Keratinocyte (primary cell): ENCODE data around the gene SIX3. TPM values are rescaled to one million over a fixed set of nuclear protein-coding genes. Genes with fewer than 3 reads are reported as not detected.

ENCODE experiments used
- DNase-seq: peaks from one replicate; pipeline ENCODE4 v3.0.0-alpha.2; 2011; ENCODE audit warnings: low read depth, missing footprints, low spot score
- FAIRE-seq: peaks from 2 replicates; lab custom pipeline; 2011; peaks lifted over from hg19 to GRCh38; lab: Jason Lieb, UNC
- H2AFZ ChIP-seq: 2 replicates; pipeline ENCODE4 v1.6.0; 2012; ENCODE audit warnings: low read length, control low read depth, inconsistent platforms; ENCODE audit not compliant: control insufficient read depth
- H3K27ac ChIP-seq: 2 replicates; pipeline ENCODE4 v1.5.1; 2011; ENCODE audit warnings: low read length; ENCODE audit not compliant: control insufficient read depth, insufficient read depth
- H3K27me3 ChIP-seq: 3 replicates; pipeline ENCODE4 v1.6.0; 2011; ENCODE audit warnings: low read length; ENCODE audit not compliant: control insufficient read depth, insufficient read depth; ENCODE audit errors: extremely low read depth
- H3K36me3 ChIP-seq, 2 experiments: 2 replicates in 1 of 2; 3 replicates in 1 of 2; pipeline ENCODE4 v1.5.1; 2011; ENCODE audit warnings: low read length in 2 of 2, mild to moderate bottlenecking in 1 of 2; ENCODE audit not compliant: control insufficient read depth in 2 of 2, insufficient read depth in 2 of 2; ENCODE audit errors: extremely low read depth in 1 of 2
- H3K4me1 ChIP-seq: 3 replicates; pipeline ENCODE4 v1.5.1; 2011; ENCODE audit warnings: low read length; ENCODE audit not compliant: control insufficient read depth, insufficient read depth; ENCODE audit errors: extremely low read depth
- H3K4me2 ChIP-seq: 3 replicates; pipeline ENCODE4 v1.6.0; 2011; ENCODE audit warnings: low read depth, low read length; ENCODE audit not compliant: control insufficient read depth, insufficient read depth; ENCODE audit errors: extremely low read depth
- H3K4me3 ChIP-seq, 3 experiments: fragments of 200-600 bp in 1 of 3; sonication (generic) in 1 of 3; 2 replicates in 2 of 3; 3 replicates in 1 of 3; pipeline ENCODE4 v1.5.1; 2011 to 2016; ENCODE audit warnings: low read length in 3 of 3, mild to moderate bottlenecking in 3 of 3, control low read depth in 2 of 3, inconsistent platforms in 1 of 3, low read depth in 1 of 3, mixed read lengths in 1 of 3, mixed run types in 1 of 3, moderate library complexity in 1 of 3; ENCODE audit not compliant: control insufficient read depth in 2 of 3, insufficient read depth in 2 of 3; ENCODE audit errors: extremely low read depth in 1 of 3
- H3K79me2 ChIP-seq: 2 replicates; pipeline ENCODE4 v1.6.0; 2012; ENCODE audit warnings: low read length; ENCODE audit not compliant: control insufficient read depth, insufficient read depth
- H3K9ac ChIP-seq: 3 replicates; pipeline ENCODE4 v1.6.0; 2011; ENCODE audit warnings: low read length; ENCODE audit not compliant: control insufficient read depth, insufficient read depth; ENCODE audit errors: extremely low read depth
- H3K9me1 ChIP-seq: 3 replicates; pipeline ENCODE4 v1.6.0; 2011; ENCODE audit warnings: low read length; ENCODE audit not compliant: control insufficient read depth, insufficient read depth; ENCODE audit errors: extremely low read depth
- H3K9me3 ChIP-seq: 2 replicates; pipeline ENCODE4 v1.5.1; 2012; ENCODE audit warnings: low read depth, low read length; ENCODE audit not compliant: control insufficient read depth
- H4K20me1 ChIP-seq: 3 replicates; pipeline ENCODE4 v1.6.0; 2011; ENCODE audit warnings: low read length; ENCODE audit not compliant: control insufficient read depth, insufficient read depth; ENCODE audit errors: extremely low read depth
- CTCF ChIP-seq, 3 experiments: IDR thresholded peaks in 1 of 3; conservative IDR thresholded peaks in 1 of 3; optimal IDR thresholded peaks in 1 of 3; 2 replicates in 2 of 3; 3 replicates in 1 of 3; pipeline versions ENCODE3 to v1.5.1; 2011; ENCODE audit warnings: low read length in 3 of 3, mild to moderate bottlenecking in 3 of 3, moderate library complexity in 2 of 3, control low read depth in 1 of 3, inconsistent platforms in 1 of 3; ENCODE audit not compliant: insufficient read depth in 2 of 3; ENCODE audit errors: extremely low read depth in 1 of 3
- EZH2 ChIP-seq: IDR thresholded peaks from one replicate; pipeline ENCODE4 v1.6.1; 2012; ENCODE audit warnings: inconsistent platforms, mild to moderate bottlenecking, low read length, moderate library complexity
- dilution Hi-C: fragments of 300-500 bp; cut with MboI; formaldehyde crosslinking; loops from one replicate; pipeline ENCODE4 v1.7.0; 2020; ENCODE audit warnings: low sequenced_read_pairs; ENCODE audit not compliant: extremely low pct_ligation_motif_present
- polyA plus RNA-seq, 5 experiments: library from polyadenylated mRNA; depleted of rRNA in 3 of 5; stranded (reverse) in 3 of 5; stranded (forward) in 1 of 5; unstranded in 1 of 5; fragments of >200 nt; gene quantifications; 1 replicate in 1 of 5; 2 replicates in 3 of 5; 3 replicates in 1 of 5; pipeline versions ENCODE4 v1.2.1 to v1.2.3, GENCODE V29; 2011 to 2012; ENCODE audit warnings: missing spikeins in 2 of 5, low read depth in 1 of 5, low replicate concordance in 1 of 5

SIX3 gene
- polyA plus RNA-seq, 1 donor (not counting 4 experiments of a cell fraction or from before 2014, with no cell fraction given): not detected

GRCh38 chr2:44938287-44939105 lies 3.0 kb upstream of the SIX3 start:
- H3K9me3 ChIP-seq: no peaks in the 10 kb centered on the region
- no peak overlapping the region for H3K27ac ChIP-seq
- H4K20me1 ChIP-seq: no peaks in the 10 kb centered on the region
- peak overlapping the region; percentile 35 for H3K4me2 ChIP-seq
- H3K9me1 ChIP-seq: no peaks in the 10 kb centered on the region
- FAIRE-seq: no peak
- no peaks in the 10 kb centered on the region for H3K79me2 ChIP-seq
- no peak overlapping the region for H3K9ac ChIP-seq
- dilution Hi-C loops: no loop called here
- H3K27me3 ChIP-seq: peaks cover 100% of the 10 kb centered on the region
- H2AFZ ChIP-seq: no peak overlapping the region
- H3K36me3 ChIP-seq: no peaks in the 10 kb centered on the region
- TF ChIP-seq EZH2: peak; percentile 77
- no peak for TF ChIP-seq CTCF (optimal IDR thresholded peaks at IDR 0.05 in 1 of 3, IDR thresholded peaks at IDR 0.05 in 1 of 3, conservative IDR thresholded peaks at IDR 0.05 in 1 of 3; ENCODE audit: extremely low read depth in 1 of 3, insufficient read depth in 2 of 3, low read length in 3 of 3)
- no peak for DNase-seq
- peak overlapping the region in 1 of 3 experiments; percentile 11 for H3K4me3 ChIP-seq
- H3K4me1 ChIP-seq: peaks cover 7% of the 10 kb centered on the region

DNA sequence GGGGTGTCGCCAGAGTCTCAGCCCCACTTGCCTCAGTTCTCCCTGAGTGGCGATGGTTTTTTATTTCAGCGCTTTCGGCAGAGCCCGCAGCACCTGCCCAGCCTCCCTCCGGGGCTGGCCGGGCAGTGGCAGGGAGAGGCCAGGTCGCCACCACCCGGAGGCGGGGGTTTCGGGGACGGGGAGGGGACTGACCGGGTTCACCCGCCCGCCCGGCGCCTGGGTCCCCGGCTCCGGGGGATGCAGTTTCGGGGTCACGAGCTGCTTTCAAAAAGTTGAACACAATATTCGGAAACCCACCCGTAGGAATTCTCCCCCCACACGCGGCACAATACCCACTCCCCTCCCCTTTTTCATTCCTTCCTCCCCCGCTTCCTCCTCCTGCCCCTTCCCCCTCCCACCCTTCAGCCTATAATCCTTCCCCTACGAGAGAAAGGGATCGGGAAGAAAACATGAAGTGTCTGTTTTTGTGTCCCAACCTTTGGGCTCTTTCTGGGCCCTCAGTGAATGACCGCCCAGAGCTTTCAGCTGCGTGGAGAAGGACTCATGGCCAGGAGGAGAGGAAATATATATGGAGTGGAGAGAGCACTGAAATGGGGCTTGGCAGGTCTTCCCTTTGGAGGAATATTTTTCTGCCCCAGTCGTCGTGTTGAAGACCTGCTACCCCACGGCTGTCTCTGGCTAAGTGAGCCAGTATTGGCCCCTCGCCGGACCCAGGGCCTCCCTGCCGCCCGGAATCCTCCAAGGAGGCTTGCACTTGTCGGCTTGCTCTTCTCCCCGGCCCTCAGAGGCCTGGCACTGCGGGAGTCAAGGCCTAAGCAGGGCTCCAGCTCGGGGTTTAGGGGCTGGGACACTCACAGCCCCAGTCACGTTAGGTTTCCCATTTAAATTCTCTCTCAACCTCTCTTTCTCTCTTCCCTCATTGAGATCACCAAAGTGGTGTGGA lies 2.1 kb upstream of the SIX3 start:
- no peak for FAIRE-seq
- H3K9ac ChIP-seq: no peak overlapping the region
- peaks cover 100% of the 10 kb centered on the region for H3K27me3 ChIP-seq

More for the DNA sequence above, 2.1 kb upstream of the SIX3 start:
- Histone ChIP-seq H3K4me3 (no peak overlapping the region), H3K79me2 (no peaks in the 10 kb centered on the region), H3K4me1 (peaks cover 7% of the 10 kb centered on the region), H3K4me2 (no peak overlapping the region), H2AFZ (no peak overlapping the region), H3K9me3 (no peaks in the 10 kb centered on the region), H4K20me1 (no peaks in the 10 kb centered on the region), H3K27ac (no peak overlapping the region), H3K9me1 (no peaks in the 10 kb centered on the region), H3K36me3 (no peaks in the 10 kb centered on the region)
- no peak for DNase-seq
- dilution Hi-C loops: no loop called here
- TF ChIP-seq EZH2: no peak
- TF ChIP-seq CTCF (optimal IDR thresholded peaks at IDR 0.05 in 1 of 3, IDR thresholded peaks at IDR 0.05 in 1 of 3, conservative IDR thresholded peaks at IDR 0.05 in 1 of 3; ENCODE audit: extremely low read depth in 1 of 3, insufficient read depth in 2 of 3, low read length in 3 of 3): no peak
